H1 (cell line): ENCODE results near the gene AK2. TPM values are rescaled to one million over a fixed set of nuclear protein-coding genes. Genes with fewer than 3 reads are reported as not detected.

Experiments used
- KDM5A ChIP-seq: fragments of 200-600 bp; IDR thresholded peaks from 2 replicates; pipeline ENCODE4 v1.7.1; 2012; ENCODE audit warnings: mild to moderate bottlenecking, low read length, inconsistent platforms, mixed read lengths
- SIX5 ChIP-seq: IDR thresholded peaks from 2 replicates; pipeline ENCODE4 v1.6.1; 2011; ENCODE audit warnings: mild to moderate bottlenecking, low read depth, low read length
- TAF1 ChIP-seq: IDR thresholded peaks from 2 replicates; pipeline ENCODE4 v1.6.1; 2011; ENCODE audit warnings: mild to moderate bottlenecking, low read depth, low read length
- polyA plus RNA-seq, 7 experiments: library from polyadenylated mRNA; depleted of rRNA in 3 of 7; stranded (reverse) in 5 of 7; unstranded in 2 of 7; fragments of >200 nt in 5 of 7; fragments of 200-250 nt in 2 of 7; gene quantifications; 1 replicate in 5 of 7; 2 replicates in 1 of 7; 4 replicates in 1 of 7; pipeline versions ENCODE4 v1.2.1 to v1.2.3, GENCODE V29; 2011 to 2013; ENCODE audit warnings: missing spikeins in 2 of 7, mixed read lengths in 2 of 7
- total RNA-seq: library from RNA; stranded (reverse); fragmentation: NEBNext Ultra II Directional; extraction: Animal tissue kit (Norgen Biotek cat#: 25700); gene quantifications from 2 replicates; pipeline ENCODE4 v1.2.1, GENCODE V29; 2021
- TF ChIP-seq, protein P1 (sequence below), 3 experiments: IDR thresholded peaks; 1 replicate in 2 of 3; 2 replicates in 1 of 3; pipeline versions ENCODE4 v1.5.1 to v1.6.1; 2011; ENCODE audit warnings: low read length in 3 of 3, mild to moderate bottlenecking in 3 of 3, inconsistent platforms in 2 of 3, low read depth in 1 of 3, moderate library complexity in 1 of 3; ENCODE audit not compliant: insufficient read depth in 1 of 3; ENCODE audit errors: control extremely low read depth in 1 of 3
- TF ChIP-seq, protein P2 (sequence below): fragments of 300-600 bp; sonication (generic); IDR thresholded peaks from 2 replicates; pipeline ENCODE4 v1.7.1; 2012; ENCODE audit warnings: low read length, moderate library complexity, mild to moderate bottlenecking, inconsistent platforms; ENCODE audit not compliant: insufficient replicate concordance

Gene AK2
- total and polyA plus RNA-seq, 2 of the 8 experiments (the other 6 are each of a cell fraction or from before 2014, with no cell fraction given), result 92.3 to 137 TPM

DNA sequence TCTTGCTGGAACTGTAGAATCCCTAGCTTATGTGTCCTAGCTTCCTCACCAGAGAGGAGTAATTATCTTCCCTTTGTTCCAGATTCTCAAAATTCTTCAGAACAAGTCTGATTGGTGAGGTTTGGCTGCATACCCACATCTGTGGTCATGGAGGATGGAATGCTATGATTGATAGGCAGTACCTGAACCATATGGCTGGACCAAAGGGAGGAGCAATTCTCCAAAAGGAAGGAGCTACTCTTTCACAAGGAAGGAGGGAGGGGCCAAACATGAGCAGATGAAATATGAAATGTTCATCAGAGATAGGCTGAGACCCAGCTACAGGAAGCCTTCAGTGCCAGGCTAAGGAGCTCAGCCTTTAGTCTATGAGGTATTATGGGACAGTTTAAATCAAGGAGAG lies 67.1 kb downstream of the AK2 start (continued):
- TF ChIP-seq, protein P1, sequence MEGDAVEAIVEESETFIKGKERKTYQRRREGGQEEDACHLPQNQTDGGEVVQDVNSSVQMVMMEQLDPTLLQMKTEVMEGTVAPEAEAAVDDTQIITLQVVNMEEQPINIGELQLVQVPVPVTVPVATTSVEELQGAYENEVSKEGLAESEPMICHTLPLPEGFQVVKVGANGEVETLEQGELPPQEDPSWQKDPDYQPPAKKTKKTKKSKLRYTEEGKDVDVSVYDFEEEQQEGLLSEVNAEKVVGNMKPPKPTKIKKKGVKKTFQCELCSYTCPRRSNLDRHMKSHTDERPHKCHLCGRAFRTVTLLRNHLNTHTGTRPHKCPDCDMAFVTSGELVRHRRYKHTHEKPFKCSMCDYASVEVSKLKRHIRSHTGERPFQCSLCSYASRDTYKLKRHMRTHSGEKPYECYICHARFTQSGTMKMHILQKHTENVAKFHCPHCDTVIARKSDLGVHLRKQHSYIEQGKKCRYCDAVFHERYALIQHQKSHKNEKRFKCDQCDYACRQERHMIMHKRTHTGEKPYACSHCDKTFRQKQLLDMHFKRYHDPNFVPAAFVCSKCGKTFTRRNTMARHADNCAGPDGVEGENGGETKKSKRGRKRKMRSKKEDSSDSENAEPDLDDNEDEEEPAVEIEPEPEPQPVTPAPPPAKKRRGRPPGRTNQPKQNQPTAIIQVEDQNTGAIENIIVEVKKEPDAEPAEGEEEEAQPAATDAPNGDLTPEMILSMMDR (IDR thresholded peaks at IDR 0.05; ENCODE audit: control extremely low read depth in 1 of 3, insufficient read depth in 1 of 3, low read depth in 1 of 3, low read length in 3 of 3), result no peak
- no peak for TF ChIP-seq KDM5A
- TF ChIP-seq, protein P2, sequence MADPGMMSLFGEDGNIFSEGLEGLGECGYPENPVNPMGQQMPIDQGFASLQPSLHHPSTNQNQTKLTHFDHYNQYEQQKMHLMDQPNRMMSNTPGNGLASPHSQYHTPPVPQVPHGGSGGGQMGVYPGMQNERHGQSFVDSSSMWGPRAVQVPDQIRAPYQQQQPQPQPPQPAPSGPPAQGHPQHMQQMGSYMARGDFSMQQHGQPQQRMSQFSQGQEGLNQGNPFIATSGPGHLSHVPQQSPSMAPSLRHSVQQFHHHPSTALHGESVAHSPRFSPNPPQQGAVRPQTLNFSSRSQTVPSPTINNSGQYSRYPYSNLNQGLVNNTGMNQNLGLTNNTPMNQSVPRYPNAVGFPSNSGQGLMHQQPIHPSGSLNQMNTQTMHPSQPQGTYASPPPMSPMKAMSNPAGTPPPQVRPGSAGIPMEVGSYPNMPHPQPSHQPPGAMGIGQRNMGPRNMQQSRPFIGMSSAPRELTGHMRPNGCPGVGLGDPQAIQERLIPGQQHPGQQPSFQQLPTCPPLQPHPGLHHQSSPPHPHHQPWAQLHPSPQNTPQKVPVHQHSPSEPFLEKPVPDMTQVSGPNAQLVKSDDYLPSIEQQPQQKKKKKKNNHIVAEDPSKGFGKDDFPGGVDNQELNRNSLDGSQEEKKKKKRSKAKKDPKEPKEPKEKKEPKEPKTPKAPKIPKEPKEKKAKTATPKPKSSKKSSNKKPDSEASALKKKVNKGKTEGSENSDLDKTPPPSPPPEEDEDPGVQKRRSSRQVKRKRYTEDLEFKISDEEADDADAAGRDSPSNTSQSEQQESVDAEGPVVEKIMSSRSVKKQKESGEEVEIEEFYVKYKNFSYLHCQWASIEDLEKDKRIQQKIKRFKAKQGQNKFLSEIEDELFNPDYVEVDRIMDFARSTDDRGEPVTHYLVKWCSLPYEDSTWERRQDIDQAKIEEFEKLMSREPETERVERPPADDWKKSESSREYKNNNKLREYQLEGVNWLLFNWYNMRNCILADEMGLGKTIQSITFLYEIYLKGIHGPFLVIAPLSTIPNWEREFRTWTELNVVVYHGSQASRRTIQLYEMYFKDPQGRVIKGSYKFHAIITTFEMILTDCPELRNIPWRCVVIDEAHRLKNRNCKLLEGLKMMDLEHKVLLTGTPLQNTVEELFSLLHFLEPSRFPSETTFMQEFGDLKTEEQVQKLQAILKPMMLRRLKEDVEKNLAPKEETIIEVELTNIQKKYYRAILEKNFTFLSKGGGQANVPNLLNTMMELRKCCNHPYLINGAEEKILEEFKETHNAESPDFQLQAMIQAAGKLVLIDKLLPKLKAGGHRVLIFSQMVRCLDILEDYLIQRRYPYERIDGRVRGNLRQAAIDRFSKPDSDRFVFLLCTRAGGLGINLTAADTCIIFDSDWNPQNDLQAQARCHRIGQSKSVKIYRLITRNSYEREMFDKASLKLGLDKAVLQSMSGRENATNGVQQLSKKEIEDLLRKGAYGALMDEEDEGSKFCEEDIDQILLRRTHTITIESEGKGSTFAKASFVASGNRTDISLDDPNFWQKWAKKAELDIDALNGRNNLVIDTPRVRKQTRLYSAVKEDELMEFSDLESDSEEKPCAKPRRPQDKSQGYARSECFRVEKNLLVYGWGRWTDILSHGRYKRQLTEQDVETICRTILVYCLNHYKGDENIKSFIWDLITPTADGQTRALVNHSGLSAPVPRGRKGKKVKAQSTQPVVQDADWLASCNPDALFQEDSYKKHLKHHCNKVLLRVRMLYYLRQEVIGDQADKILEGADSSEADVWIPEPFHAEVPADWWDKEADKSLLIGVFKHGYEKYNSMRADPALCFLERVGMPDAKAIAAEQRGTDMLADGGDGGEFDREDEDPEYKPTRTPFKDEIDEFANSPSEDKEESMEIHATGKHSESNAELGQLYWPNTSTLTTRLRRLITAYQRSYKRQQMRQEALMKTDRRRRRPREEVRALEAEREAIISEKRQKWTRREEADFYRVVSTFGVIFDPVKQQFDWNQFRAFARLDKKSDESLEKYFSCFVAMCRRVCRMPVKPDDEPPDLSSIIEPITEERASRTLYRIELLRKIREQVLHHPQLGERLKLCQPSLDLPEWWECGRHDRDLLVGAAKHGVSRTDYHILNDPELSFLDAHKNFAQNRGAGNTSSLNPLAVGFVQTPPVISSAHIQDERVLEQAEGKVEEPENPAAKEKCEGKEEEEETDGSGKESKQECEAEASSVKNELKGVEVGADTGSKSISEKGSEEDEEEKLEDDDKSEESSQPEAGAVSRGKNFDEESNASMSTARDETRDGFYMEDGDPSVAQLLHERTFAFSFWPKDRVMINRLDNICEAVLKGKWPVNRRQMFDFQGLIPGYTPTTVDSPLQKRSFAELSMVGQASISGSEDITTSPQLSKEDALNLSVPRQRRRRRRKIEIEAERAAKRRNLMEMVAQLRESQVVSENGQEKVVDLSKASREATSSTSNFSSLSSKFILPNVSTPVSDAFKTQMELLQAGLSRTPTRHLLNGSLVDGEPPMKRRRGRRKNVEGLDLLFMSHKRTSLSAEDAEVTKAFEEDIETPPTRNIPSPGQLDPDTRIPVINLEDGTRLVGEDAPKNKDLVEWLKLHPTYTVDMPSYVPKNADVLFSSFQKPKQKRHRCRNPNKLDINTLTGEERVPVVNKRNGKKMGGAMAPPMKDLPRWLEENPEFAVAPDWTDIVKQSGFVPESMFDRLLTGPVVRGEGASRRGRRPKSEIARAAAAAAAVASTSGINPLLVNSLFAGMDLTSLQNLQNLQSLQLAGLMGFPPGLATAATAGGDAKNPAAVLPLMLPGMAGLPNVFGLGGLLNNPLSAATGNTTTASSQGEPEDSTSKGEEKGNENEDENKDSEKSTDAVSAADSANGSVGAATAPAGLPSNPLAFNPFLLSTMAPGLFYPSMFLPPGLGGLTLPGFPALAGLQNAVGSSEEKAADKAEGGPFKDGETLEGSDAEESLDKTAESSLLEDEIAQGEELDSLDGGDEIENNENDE, result no peak
- no peak for TF ChIP-seq TAF1
- no peak for TF ChIP-seq SIX5
- TF ChIP-seq, all 59 proteins: peak for 0
